Loucy (cell line): ENCODE results near the gene LRRC59.

Source experiments
- CTCF ChIP-seq: fragments of 200-600 bp; sonication (generic); conservative IDR thresholded peaks from 2 replicates; pipeline ENCODE4 v1.5.1; 2014; ENCODE audit warnings: mild to moderate bottlenecking, antibody characterized with exemption, low read length
- EZH2phosphoT487 ChIP-seq: fragments of 200-600 bp; IDR thresholded peaks from 2 replicates; pipeline ENCODE4 v1.6.1; 2018; ENCODE audit warnings: antibody characterized with exemption, mild to moderate bottlenecking, moderate library complexity, borderline replicate concordance

- TF ChIP-seq CTCF: no peak
- no peak for TF ChIP-seq EZH2phosphoT487
Measured at GRCh38 chr17:50352072-50352692, 45.1 kb downstream of the LRRC59 start.
